ENCODE results near the gene RGS19.

Gene RGS19

DNA sequence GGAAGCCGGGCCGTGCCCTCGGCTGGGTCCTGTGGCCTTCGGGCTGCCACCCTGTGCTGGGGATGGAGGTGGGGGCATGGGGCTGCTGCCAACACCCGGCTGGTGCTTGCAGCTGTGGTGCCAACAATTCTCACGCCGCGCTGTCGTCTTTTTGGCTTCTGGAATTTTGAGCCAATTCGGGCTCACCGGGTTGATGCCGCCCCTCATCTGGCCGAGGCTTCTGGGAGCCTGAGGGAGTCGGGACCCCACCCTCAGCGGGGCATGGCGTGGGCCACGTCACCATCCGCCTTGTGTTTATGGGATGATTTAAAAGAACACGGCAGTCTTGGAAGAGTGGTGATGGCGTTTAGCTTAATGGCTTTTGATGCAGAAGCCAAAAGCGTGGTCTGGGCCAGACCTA is 36.7 kb upstream of the RGS19 start:
- no peak for DNase-seq (ENCODE audit: low spot score)
- H3K27ac ChIP-seq = no peak overlapping the region
- TF ChIP-seq, protein P1, sequence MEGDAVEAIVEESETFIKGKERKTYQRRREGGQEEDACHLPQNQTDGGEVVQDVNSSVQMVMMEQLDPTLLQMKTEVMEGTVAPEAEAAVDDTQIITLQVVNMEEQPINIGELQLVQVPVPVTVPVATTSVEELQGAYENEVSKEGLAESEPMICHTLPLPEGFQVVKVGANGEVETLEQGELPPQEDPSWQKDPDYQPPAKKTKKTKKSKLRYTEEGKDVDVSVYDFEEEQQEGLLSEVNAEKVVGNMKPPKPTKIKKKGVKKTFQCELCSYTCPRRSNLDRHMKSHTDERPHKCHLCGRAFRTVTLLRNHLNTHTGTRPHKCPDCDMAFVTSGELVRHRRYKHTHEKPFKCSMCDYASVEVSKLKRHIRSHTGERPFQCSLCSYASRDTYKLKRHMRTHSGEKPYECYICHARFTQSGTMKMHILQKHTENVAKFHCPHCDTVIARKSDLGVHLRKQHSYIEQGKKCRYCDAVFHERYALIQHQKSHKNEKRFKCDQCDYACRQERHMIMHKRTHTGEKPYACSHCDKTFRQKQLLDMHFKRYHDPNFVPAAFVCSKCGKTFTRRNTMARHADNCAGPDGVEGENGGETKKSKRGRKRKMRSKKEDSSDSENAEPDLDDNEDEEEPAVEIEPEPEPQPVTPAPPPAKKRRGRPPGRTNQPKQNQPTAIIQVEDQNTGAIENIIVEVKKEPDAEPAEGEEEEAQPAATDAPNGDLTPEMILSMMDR (IDR thresholded peaks at IDR 0.05) = no peak
- no peak overlapping the region for H3K4me3 ChIP-seq

DNA sequence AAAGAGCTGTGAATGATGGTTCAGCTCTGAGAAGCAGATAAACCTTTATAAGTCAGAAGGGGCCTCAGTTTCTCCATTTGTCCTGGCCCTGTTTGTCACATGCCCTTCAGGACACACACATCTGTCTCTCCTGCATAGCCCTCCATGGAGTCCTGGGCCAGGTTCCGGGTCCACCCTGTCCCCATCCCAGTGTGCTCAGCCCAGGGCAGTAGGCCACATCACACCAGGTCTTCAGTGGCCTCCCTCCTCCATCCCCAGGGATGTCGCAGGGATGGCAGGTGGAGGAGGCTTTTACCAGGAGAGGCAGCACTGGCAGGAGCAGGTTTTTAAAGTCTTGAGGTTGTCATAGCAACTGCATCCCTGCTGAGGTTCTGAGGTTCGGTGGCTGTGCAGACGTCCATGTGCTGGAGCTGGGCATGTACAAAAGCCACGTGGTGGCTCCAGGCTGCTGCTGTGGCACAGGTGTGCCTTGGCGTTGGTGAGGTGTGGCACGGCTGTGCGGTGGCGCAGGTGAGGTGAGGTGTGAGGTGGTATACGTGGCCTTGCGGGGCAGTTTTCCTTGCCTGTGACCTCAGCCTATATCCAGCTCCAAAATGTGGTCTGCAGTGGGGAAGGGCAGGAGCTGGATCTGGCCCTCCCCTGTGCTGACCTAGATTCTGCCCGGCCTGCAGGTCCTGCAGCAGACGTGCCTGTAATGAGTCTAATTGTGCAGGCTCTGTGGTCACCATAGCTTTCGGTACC is 36.0 kb upstream of the RGS19 start:
- no peak for DNase-seq (ENCODE audit: low spot score)
- H3K4me3 ChIP-seq = no peak overlapping the region
- TF ChIP-seq, protein P1 (IDR thresholded peaks at IDR 0.05) = no peak
- no peak overlapping the region for H3K27ac ChIP-seq

DNA sequence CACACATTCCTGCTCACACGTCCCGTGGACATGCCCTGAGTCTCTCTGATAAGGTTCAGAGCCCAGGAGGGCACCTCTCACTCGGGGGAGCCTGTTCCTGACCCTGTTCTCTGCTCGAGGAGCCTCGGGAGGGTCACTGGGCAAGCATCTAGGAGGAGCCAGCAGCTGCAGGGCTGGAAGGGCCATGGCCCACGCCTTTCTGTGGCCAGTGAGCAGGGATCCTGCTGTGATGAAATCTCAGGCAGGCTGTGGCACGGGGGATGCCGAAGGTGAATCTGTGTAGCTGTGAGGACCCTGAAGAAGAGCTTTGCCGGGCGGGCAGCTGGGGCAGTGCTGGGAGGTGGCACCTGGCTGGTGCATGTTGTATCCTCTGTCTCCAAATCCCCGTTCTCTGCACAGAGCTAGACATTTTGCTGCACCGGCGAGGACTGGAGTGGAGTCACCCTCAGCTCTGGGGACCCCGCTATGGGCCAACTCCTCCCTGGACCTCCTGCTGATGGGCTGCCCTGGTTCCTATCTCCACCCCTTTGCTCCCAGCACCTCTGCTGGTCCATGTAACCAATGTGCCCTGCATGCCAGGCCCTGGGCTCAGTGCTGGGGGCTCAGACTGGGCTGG is 35.1 kb upstream of the RGS19 start:
- Histone ChIP-seq H3K27ac (no peak overlapping the region), H3K4me3 (no peak overlapping the region)
- no peak for DNase-seq (ENCODE audit: low spot score)
- TF ChIP-seq, protein P1 (IDR thresholded peaks at IDR 0.05) = no peak

DNA sequence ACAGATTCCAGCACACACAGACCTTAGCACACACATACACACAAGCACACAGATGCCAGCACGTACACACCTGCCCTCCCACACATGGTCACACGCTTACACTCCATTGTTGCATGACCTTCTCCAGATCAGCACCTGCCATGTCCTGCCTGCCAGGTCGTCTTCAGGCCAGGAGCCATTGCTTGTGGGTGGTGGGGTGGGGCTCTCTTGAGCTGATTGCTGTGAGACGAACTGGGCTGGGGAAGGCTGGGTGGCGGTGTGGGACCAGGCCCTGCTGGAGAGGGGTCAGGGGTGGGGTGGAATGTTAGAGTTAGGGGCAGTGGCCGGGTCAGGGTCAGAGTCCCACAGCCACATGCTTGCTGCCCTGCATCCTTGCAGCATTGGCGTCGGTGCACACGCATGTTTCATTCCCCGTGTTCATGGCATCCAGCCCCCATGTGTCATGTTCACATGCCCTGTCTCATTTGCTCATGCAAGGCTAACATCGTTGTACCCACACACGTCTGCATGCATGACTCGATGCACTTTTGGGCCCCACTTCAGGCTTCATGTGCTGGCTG is 34.6 kb upstream of the RGS19 start:
- H3K4me3 ChIP-seq = no peak overlapping the region
- H3K27ac ChIP-seq = no peak overlapping the region
- DNase-seq (ENCODE audit: low spot score) = no peak
- TF ChIP-seq, protein P1 (IDR thresholded peaks at IDR 0.05) = no peak

DNA sequence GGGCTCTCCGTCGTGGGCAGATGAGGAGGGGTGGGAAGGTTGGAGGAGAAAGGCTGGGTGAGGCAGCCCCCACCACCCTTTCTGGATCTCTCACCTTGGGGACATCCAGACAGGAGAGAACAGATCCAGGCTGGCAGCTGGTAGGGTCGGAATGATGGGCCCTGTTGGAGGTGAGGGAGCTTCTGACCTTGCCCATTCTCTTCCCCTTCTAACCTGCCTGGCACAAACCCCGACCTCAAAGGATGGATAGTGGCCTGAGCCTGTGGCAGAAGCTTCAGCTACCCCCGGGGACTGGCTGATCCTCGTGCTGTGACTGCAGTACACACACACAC is 34.1 kb upstream of the RGS19 start:
- H3K27ac ChIP-seq = no peak overlapping the region
- no peak for DNase-seq (ENCODE audit: low spot score)
- no peak overlapping the region for H3K4me3 ChIP-seq
- TF ChIP-seq, protein P1 (IDR thresholded peaks at IDR 0.05) = no peak

DNA sequence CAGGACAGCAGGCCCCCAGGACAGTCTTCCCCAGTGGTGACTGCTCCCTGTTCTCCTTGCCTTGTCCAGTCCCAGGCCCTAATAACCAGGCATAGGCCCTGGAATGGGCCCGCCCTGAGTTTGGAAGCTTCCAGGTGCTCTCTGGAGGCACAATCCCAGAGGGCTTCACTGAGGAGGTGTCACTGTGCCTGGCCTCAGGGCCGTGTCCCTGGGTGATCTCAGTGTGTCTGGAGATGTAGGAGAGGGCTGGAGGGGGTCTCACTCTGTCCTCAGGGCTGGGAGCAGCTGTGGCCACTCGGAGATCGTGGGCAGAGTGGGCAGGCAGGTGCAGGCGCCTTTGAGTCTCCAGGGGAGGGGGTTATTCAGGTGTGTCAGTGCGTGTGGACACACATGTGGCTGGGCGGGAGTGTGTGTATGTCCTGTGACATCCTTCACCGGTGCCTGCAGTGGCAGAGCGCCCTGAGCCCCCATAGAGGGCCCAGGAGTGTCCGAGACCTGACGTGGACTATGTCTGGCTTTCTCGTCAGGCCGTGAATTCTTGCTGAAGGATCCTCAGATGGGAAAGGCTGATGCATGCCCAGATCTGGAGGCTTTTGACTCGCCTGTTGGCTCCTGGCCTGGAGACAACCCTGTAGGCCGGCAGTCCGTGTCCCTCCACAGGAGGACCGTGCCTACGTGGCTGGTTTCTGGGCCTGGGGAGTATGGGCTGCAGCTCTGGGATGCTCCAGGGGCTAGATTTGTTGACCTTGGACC is 33.5 kb upstream of the RGS19 start:
- no peak for DNase-seq (ENCODE audit: low spot score)
- Histone ChIP-seq H3K4me3 (no peak overlapping the region), H3K27ac (no peak overlapping the region)
- TF ChIP-seq, protein P1 (IDR thresholded peaks at IDR 0.05) = no peak
